ENCODE results near the gene HOATZ. TPM values are rescaled to one million over a fixed set of nuclear protein-coding genes. Genes with fewer than 3 reads are reported as not detected.
A peak's percentile ranks its signal among the peaks of the same experiment; 100 is the strongest.

The HOATZ gene
- total and polyA plus RNA-seq, 2 donors (not counting 3 experiments of a cell fraction or from before 2014, with no cell fraction given), result not detected

DNA sequence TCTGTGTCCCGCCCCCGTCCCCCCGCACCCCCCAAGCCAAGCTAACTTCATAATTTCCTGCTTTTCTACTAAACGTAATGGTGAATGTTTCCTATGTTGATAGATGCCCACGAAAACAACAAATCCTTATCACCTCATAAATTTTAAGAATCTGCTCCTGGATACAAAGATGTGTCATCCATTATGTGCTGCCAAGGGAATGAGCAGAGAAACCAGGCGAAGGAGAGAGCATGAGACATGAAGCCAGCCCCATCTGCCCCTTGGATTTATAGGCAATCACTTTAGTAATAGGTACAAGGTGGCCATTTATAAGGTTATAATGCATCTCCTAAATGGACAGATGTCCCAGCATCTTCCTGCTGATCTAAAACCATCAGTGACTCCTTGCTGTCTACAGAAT lies 56.2 kb downstream of the HOATZ start:
- Histone ChIP-seq H3K36me3 (ENCODE audit: control insufficient read depth in 2 of 2, extremely low read depth in 1 of 2, insufficient read depth in 2 of 2, low read length in 2 of 2) (no peaks in the 10 kb centered on the region), H3K79me2 (ENCODE audit: control insufficient read depth, insufficient read depth, low read length) (no peaks in the 10 kb centered on the region), H2AFZ (ENCODE audit: low read depth, low read length) (no peak overlapping the region), H3K9me3 (replicated peaks; ENCODE audit: control insufficient read depth, insufficient read depth, low read length) (no peaks in the 10 kb centered on the region), H3K4me2 (ENCODE audit: insufficient read depth, low read length) (no peak overlapping the region), H3K27me3 (ENCODE audit: control insufficient read depth in 2 of 2, insufficient read depth in 2 of 2, low read length in 2 of 2) (no peaks in the 10 kb centered on the region), H3K9me1 (replicated peaks; ENCODE audit: control insufficient read depth, extremely low read depth, insufficient read depth, low read length) (no peaks in the 10 kb centered on the region), H4K20me1 (replicated peaks; ENCODE audit: control insufficient read depth, extremely low read depth, insufficient read depth, low read length) (no peaks in the 10 kb centered on the region), H3K4me3 (replicated peaks in 1 of 3; ENCODE audit: insufficient read depth in 1 of 3, low read depth in 1 of 3, low read length in 3 of 3) (no peak overlapping the region), H3K27ac (ENCODE audit: insufficient read depth, low read depth, low read length) (no peak overlapping the region), H3K4me1 (ENCODE audit: control insufficient read depth, extremely low read depth, insufficient read depth, low read length) (peaks cover 5% of the 10 kb centered on the region), H3K9ac (replicated peaks; ENCODE audit: extremely low read depth, insufficient read depth, low read length) (no peak overlapping the region)
- ChIA-PET POLR2A (no interaction called here), CTCF (interaction anchor here (0.9 to 1.2 kb wide), 3 partner anchors 16 to 207 kb away, joined by 3 to 4 read pairs (median 3); no protein-coding TSS in a partner anchor)
- peak; percentile 47 for DNase-seq (ENCODE audit: low read depth, low spot score)
- no TSS peak for BruUV-seq (replicated peaks)
- intact Hi-C loops (cut with micrococcal nuclease) (no loop called here), dilution Hi-C loops (cut with MboI; ENCODE audit: extremely low pct_ligation_motif_present, low sequenced_read_pairs) (no loop called here)
- no peak for TF ChIP-seq POLR2AphosphoS5 (IDR thresholded peaks at IDR 0.05; ENCODE audit: insufficient read depth, low read depth, low read length)
- TF ChIP-seq CTCF (IDR thresholded peaks at IDR 0.05; ENCODE audit: extremely low read depth in 1 of 2, insufficient read depth in 1 of 2, low read depth in 1 of 2, low read length in 2 of 2), result no peak
- TF ChIP-seq JUN (IDR thresholded peaks at IDR 0.05; ENCODE audit: borderline replicate concordance, insufficient read depth, insufficient read length, low read depth), result no peak
- no peak for TF ChIP-seq EZH2 (IDR thresholded peaks at IDR 0.05; ENCODE audit: borderline replicate concordance, low read depth, low read length, severe bottlenecking)
- no peak for TF ChIP-seq MAX (IDR thresholded peaks at IDR 0.05; ENCODE audit: insufficient read depth, insufficient read length)
- TF ChIP-seq FOS (IDR thresholded peaks at IDR 0.05; ENCODE audit: borderline replicate concordance, insufficient read depth, low read length), result no peak
- no peak for TF ChIP-seq MYC (IDR thresholded peaks at IDR 0.05; ENCODE audit: low read depth, low read length)
- TF ChIP-seq POLR2A (IDR thresholded peaks at IDR 0.05; ENCODE audit: low read depth, low read length), result no peak
- TF ChIP-seq GATA2 (IDR thresholded peaks at IDR 0.05; ENCODE audit: insufficient read depth, insufficient read length, low read depth, low read length), result no peak
- FAIRE-seq, result no peak
